GM21576 (cell line): ENCODE data around the gene DEFB121.
"Not testable (repeated sequence)": the region's sequence is repeated elsewhere in the genome, so short reads cannot be mapped to it uniquely, and the experiment has no call there.

ENCODE experiments used
- ATAC-seq: cut with Tn5 transposase; IDR thresholded peaks from one replicate; pipeline ENCODE4 v1.9.1; 2021; ENCODE audit warnings: mild to moderate bottlenecking, moderate library complexity; ENCODE audit not compliant: unreplicated experiment

Gene DEFB121

GRCh38 chr20:31406115-31406514 is at the start of gene DEFB121:
Gene DEFB121 (minus strand): TSS chr20:31406215. CDS start chr20:31406152, 63 bp downstream.
- no peak for ATAC-seq

GRCh38 chr20:31454361-31454760 is 48.3 kb upstream of the DEFB121 start:
- ATAC-seq: no peak

- ATAC-seq: no peak
These were observed 46.6 kb upstream of the DEFB121 start for GRCh38 chr20:31452575-31452974.

- ATAC-seq: no peak
These were observed 43.7 kb upstream of the DEFB121 start for GRCh38 chr20:31449511-31450414.

- no peak for ATAC-seq
These were observed 40.2 kb upstream of the DEFB121 start for GRCh38 chr20:31446084-31446819.

GRCh38 chr20:31440012-31440659 is 34.1 kb upstream of the DEFB121 start, which contains the start of gene DEFB123:
Gene DEFB123 (plus strand): TSS chr20:31440632. CDS start chr20:31440699, 67 bp downstream.
- no peak for ATAC-seq

- ATAC-seq: no peak
These were observed 24.6 kb upstream of the DEFB121 start for GRCh38 chr20:31430568-31431115.

- ATAC-seq: not testable (repeated sequence)
These were observed 21.6 kb upstream of the DEFB121 start for GRCh38 chr20:31427576-31427975.

- not testable (repeated sequence) for ATAC-seq
These were observed 21.0 kb upstream of the DEFB121 start for GRCh38 chr20:31426891-31427551.

- no peak for ATAC-seq
These were observed 19.8 kb upstream of the DEFB121 start for GRCh38 chr20:31425797-31426196.

- ATAC-seq: no peak
These were observed 12.3 kb upstream of the DEFB121 start for GRCh38 chr20:31418307-31418706.

- ATAC-seq: no peak
These were observed 9.6 kb upstream of the DEFB121 start for GRCh38 chr20:31415653-31416052.

GRCh38 chr20:31414381-31414780 is 8.4 kb upstream of the DEFB121 start:
- ATAC-seq: no peak

- ATAC-seq: no peak
These were observed 4.0 kb upstream of the DEFB121 start for GRCh38 chr20:31410011-31410410.

- ATAC-seq: no peak
These were observed 2.1 kb downstream of the DEFB121 start for GRCh38 chr20:31403886-31404285.

GRCh38 chr20:31394900-31395299 is 11.1 kb downstream of the DEFB121 start:
- no peak for ATAC-seq

- no peak for ATAC-seq
These were observed 13.2 kb downstream of the DEFB121 start for GRCh38 chr20:31392836-31393235.

GRCh38 chr20:31390490-31390889 is 15.5 kb downstream of the DEFB121 start, which contains the start of gene DEFB119:
Gene DEFB119 (minus strand): TSS chr20:31390590. CDS start chr20:31390483, 107 bp downstream.
- ATAC-seq: no peak

- ATAC-seq: no peak
These were observed 31.7 kb downstream of the DEFB121 start for GRCh38 chr20:31374346-31374745.

GRCh38 chr20:31368301-31368700 is 37.7 kb downstream of the DEFB121 start, which contains the start of gene DEFB118:
Gene DEFB118 (plus strand): TSS chr20:31368601. CDS start chr20:31368651, 50 bp downstream.
- no peak for ATAC-seq
